Measurements from ENCODE around the gene BAZ1B.

DNA sequence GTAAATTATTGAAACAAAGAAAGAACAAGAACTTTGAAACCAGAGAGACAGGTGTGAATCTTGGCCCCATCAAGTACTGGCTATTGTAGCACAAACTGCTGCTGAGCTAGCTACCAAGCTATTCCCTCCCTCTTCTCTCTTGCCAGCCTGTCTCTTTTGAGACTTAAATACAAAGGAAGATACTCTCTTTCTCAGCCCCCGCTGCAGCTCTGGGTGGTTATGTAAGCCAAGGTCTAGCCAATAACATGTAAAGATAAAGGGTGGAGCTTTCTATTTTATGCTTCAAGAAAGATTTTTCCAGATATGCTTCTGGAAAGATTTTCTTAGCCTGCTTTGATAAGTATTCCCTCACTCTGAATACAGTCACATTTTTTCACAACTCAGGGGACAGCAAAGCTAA is 17.2 kb downstream of the BAZ1B start:
- TF ChIP-seq EP300 (conservative IDR thresholded peaks at IDR 0.05; ENCODE audit: poor library complexity, severe bottlenecking) (no peak), MXI1 (conservative IDR thresholded peaks at IDR 0.05; ENCODE audit: poor library complexity, severe bottlenecking) (no peak), CTCF (IDR thresholded peaks at IDR 0.05; ENCODE audit: poor library complexity, severe bottlenecking) (no peak), RAD21 (conservative IDR thresholded peaks at IDR 0.05) (no peak)
